Activated naive CD4-positive, alpha-beta T cell treated with anti-CD3 and anti-CD28 coated beads, Interleukin-2, amount 10 ng/mL, durations not matched to agents 7 days and 5 days (primary cell): ENCODE results near the gene BRAT1.

Source experiments
- CTCF ChIA-PET: fragments of 350-600 bp; sonication (Branson Sonifier 250); formaldehyde crosslinking; loops from one replicate; lab custom pipeline; 2021; ENCODE audit warnings: antibody characterized with exemption; lab: Charles Lee
- DNase-seq: peaks from one replicate; pipeline ENCODE4 v3.0.0-alpha.2; 2020
- H3K27ac Mint-ChIP-seq: one replicate; pipeline ENCODE4 v1.8.0; 2021; ENCODE audit warnings: mild to moderate bottlenecking, moderate library complexity, mixed read lengths
- H3K27me3 Mint-ChIP-seq: one replicate; pipeline ENCODE4 v1.8.0; 2021; ENCODE audit warnings: mild to moderate bottlenecking, mixed read lengths
- H3K36me3 Mint-ChIP-seq: one replicate; pipeline ENCODE4 v1.8.0; 2021; ENCODE audit warnings: mixed read lengths
- H3K4me1 Mint-ChIP-seq: one replicate; pipeline ENCODE4 v1.8.0; 2021; ENCODE audit warnings: mixed read lengths
- H3K4me3 Mint-ChIP-seq: one replicate; pipeline ENCODE4 v1.8.0; 2021; ENCODE audit warnings: mild to moderate bottlenecking, moderate library complexity, mixed read lengths
- H3K9me3 Mint-ChIP-seq: one replicate; pipeline ENCODE4 v1.8.0; 2021; ENCODE audit warnings: mixed read lengths

The BRAT1 gene

GRCh38 chr7:2555121-2556052, at the start of gene BRAT1:
BRAT1 (minus strand) TSS chr7:2555524; CDS start chr7:2554431, 1,093 bp downstream.
- H3K9me3 Mint-ChIP-seq: no peaks in the 10 kb centered on the region
- peaks cover 22% of the 10 kb centered on the region for H3K36me3 Mint-ChIP-seq
- peak within 1 kb of the TSS; percentile 87 for H3K4me3 Mint-ChIP-seq
- no peaks in the 10 kb centered on the region for H3K27me3 Mint-ChIP-seq
- CTCF ChIA-PET: no interaction called here
- DNase-seq: peak; percentile 98
- H3K4me1 Mint-ChIP-seq: peaks cover 48% of the 10 kb centered on the region
- H3K27ac Mint-ChIP-seq: peak within 1 kb of the TSS; percentile 92

DNA sequence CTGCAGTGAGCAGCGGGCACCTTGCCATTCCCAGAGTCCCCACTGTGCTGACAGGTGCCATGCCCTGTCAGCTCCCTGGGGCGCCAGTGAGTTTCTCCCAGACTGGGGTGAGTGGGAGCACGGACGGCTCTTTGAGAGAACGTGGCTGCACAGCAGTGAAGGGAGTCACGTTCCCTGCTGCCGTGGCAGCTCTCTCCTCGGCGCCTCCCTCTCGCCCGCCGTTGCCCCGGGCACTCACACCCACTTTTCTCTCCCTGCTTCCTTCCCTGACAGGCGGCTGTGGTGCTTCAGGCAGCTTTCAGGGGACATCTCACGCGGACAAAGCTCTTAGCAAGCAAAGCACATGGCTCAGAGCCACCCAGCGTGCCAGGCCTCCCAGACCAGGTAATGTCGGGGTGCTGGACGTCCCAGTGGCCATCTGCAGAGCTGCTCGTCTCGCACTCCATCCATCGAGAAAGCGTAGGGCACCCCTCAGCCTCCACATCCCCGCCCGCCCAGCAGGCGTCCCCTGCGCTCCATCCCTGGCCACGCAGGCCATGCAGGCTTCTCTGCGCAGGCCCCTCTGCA, 49.4 kb upstream of the BRAT1 start:
- no peak overlapping the region for H3K27ac Mint-ChIP-seq
- peaks cover 4% of the 10 kb centered on the region for H3K36me3 Mint-ChIP-seq
- DNase-seq: no peak
- peaks cover 13% of the 10 kb centered on the region for H3K4me1 Mint-ChIP-seq
- CTCF ChIA-PET: no interaction called here
- H3K9me3 Mint-ChIP-seq: no peaks in the 10 kb centered on the region
- H3K27me3 Mint-ChIP-seq: peaks cover 8% of the 10 kb centered on the region
- no peak overlapping the region for H3K4me3 Mint-ChIP-seq

DNA sequence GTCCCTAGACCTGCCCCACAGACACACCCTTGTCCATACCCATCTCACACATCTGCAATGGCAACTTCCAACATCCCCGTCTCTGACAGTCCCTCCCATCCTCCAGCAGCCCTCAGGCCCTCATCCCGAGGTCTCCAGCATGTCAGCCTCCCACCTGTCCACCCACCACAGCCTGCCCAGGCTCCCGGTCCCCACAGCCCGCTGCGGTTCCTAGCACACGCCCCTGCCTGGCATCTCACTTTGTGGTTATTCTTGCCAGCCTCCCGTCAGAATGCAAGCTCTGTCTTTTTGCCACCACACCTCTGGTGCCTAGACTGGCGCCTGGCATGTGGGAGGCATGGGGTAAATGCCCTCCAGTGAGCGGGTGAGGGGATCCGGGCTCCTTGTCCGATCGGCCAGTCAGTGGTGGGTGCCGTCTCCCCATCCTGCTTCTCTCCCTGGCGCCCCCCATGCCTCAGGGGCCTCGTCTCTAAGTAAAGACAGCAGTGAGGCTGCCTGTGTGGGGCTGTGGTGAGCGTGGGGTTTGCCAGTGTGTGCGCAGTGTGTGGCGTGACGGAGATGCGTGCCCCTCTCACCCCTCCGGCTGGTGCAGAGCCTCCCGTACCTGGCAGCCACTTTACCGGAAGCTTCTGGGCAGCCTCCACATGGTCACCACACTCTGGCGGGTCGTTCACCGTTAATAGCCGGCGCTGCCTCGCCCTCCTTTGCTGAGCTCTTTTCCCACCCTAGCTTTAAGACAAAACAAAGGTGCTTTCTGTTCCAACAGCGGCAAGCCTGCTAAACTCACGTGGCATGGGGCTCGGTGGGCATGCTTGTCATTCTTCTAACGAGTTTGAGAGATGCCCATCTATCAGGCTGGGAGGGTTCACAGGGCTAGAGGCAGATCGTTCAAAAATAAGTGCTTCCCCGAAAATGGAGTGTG, 48.0 kb upstream of the BRAT1 start:
- Mint-ChIP-seq H3K27ac (no peak overlapping the region), H3K4me1 (peaks cover 5% of the 10 kb centered on the region), H3K36me3 (peaks cover 8% of the 10 kb centered on the region)

DNA sequence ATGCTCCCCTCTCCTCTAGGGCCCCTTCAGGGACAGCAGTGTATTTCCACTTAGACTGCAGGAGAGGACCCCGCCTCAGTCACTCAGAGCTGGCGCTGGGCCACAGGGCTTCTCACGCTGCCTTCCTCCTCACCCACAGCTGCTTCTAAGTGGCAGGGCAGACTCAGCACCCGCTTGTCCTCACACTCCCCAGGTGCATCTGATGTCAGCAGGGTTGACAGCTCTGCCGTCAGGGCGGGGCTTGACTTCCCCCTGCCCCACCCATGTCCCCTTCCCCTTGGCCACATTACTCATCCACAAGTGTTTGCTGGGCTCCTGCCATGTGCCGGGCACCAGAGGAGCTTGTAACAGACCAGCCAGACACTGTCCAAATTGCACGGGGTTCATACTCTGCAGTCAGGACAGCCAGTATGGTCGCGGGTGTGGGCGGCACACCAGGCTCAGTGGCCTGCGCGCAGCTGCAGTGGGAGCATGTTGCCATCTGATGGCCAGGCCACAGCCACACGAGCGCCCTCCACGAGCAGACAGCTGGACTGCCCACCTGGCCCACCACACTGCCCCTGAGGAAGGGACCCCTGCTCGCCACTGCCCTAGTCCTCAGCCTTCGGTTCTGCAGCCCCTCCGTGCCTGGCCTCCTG, 47.2 kb upstream of the BRAT1 start:
- Mint-ChIP-seq H3K36me3 (peaks cover 8% of the 10 kb centered on the region), H3K4me1 (peaks cover under 1% of the 10 kb centered on the region), H3K27ac (no peak overlapping the region), H3K9me3 (no peaks in the 10 kb centered on the region), H3K4me3 (no peak overlapping the region), H3K27me3 (no peaks in the 10 kb centered on the region)
- DNase-seq: no peak
- CTCF ChIA-PET: no interaction called here

More for the DNA sequence above, 48.0 kb upstream of the BRAT1 start:
- no peaks in the 10 kb centered on the region for H3K9me3 Mint-ChIP-seq
- no peak overlapping the region for H3K4me3 Mint-ChIP-seq
- DNase-seq: no peak
- peaks cover 4% of the 10 kb centered on the region for H3K27me3 Mint-ChIP-seq
- CTCF ChIA-PET: no interaction called here

GRCh38 chr7:2601907-2602306, 46.6 kb upstream of the BRAT1 start:
- Mint-ChIP-seq H3K4me1 (no peaks in the 10 kb centered on the region), H3K9me3 (no peaks in the 10 kb centered on the region), H3K27ac (no peak overlapping the region), H3K4me3 (no peak overlapping the region), H3K27me3 (no peaks in the 10 kb centered on the region), H3K36me3 (peaks cover 8% of the 10 kb centered on the region)
- no peak for DNase-seq
- CTCF ChIA-PET: no interaction called here

GRCh38 chr7:2601065-2601464, 45.7 kb upstream of the BRAT1 start:
- H3K4me1 Mint-ChIP-seq: no peaks in the 10 kb centered on the region
- CTCF ChIA-PET: interaction anchor here (0.5 kb wide), 1 partner anchor 21 kb away, joined by 3 read pairs; no protein-coding TSS in a partner anchor
- no peaks in the 10 kb centered on the region for H3K9me3 Mint-ChIP-seq
- no peak for DNase-seq
- no peak overlapping the region for H3K27ac Mint-ChIP-seq
- H3K4me3 Mint-ChIP-seq: no peak overlapping the region
- H3K27me3 Mint-ChIP-seq: no peaks in the 10 kb centered on the region
- peaks cover 8% of the 10 kb centered on the region for H3K36me3 Mint-ChIP-seq

- CTCF ChIA-PET: no interaction called here
- no peaks in the 10 kb centered on the region for H3K27me3 Mint-ChIP-seq
- no peak overlapping the region for H3K4me3 Mint-ChIP-seq
- no peaks in the 10 kb centered on the region for H3K9me3 Mint-ChIP-seq
- H3K36me3 Mint-ChIP-seq: peaks cover 9% of the 10 kb centered on the region
- no peaks in the 10 kb centered on the region for H3K4me1 Mint-ChIP-seq
- DNase-seq: no peak
- no peak overlapping the region for H3K27ac Mint-ChIP-seq
These were observed 43.0 kb upstream of the BRAT1 start for GRCh38 chr7:2598154-2598823.

- Mint-ChIP-seq H3K4me3 (no peak overlapping the region), H3K36me3 (peaks cover 9% of the 10 kb centered on the region), H3K27ac (no peak overlapping the region), H3K27me3 (no peaks in the 10 kb centered on the region), H3K4me1 (no peaks in the 10 kb centered on the region), H3K9me3 (no peaks in the 10 kb centered on the region)
- no peak for DNase-seq
- CTCF ChIA-PET: interaction anchor here (1.8 kb wide), 1 partner anchor 12 kb away, joined by 5 read pairs; no protein-coding TSS in a partner anchor
These were observed 41.9 kb upstream of the BRAT1 start for GRCh38 chr7:2597273-2597640.

GRCh38 chr7:2596464-2597272, 41.3 kb upstream of the BRAT1 start:
- DNase-seq: no peak
- Mint-ChIP-seq H3K36me3 (peaks cover 9% of the 10 kb centered on the region), H3K27ac (no peak overlapping the region), H3K4me1 (no peaks in the 10 kb centered on the region), H3K4me3 (no peak overlapping the region), H3K27me3 (no peaks in the 10 kb centered on the region), H3K9me3 (no peaks in the 10 kb centered on the region)
- CTCF ChIA-PET: interaction anchor here (1.8 kb wide), 1 partner anchor 12 kb away, joined by 5 read pairs; no protein-coding TSS in a partner anchor

- no peaks in the 10 kb centered on the region for H3K9me3 Mint-ChIP-seq
- peaks cover 6% of the 10 kb centered on the region for H3K36me3 Mint-ChIP-seq
- DNase-seq: no peak
- H3K4me1 Mint-ChIP-seq: no peaks in the 10 kb centered on the region
- CTCF ChIA-PET: interaction anchor here (1.8 kb wide), 1 partner anchor 14 kb away, joined by 5 read pairs; no protein-coding TSS in a partner anchor
- no peak overlapping the region for H3K4me3 Mint-ChIP-seq
- H3K27me3 Mint-ChIP-seq: no peaks in the 10 kb centered on the region
- no peak overlapping the region for H3K27ac Mint-ChIP-seq
These were observed 40.0 kb upstream of the BRAT1 start for GRCh38 chr7:2595258-2595860.

- H3K4me1 Mint-ChIP-seq: no peaks in the 10 kb centered on the region
- H3K9me3 Mint-ChIP-seq: no peaks in the 10 kb centered on the region
- H3K36me3 Mint-ChIP-seq: peaks cover 8% of the 10 kb centered on the region
These were observed 39.3 kb upstream of the BRAT1 start for GRCh38 chr7:2594599-2594998.

DNA sequence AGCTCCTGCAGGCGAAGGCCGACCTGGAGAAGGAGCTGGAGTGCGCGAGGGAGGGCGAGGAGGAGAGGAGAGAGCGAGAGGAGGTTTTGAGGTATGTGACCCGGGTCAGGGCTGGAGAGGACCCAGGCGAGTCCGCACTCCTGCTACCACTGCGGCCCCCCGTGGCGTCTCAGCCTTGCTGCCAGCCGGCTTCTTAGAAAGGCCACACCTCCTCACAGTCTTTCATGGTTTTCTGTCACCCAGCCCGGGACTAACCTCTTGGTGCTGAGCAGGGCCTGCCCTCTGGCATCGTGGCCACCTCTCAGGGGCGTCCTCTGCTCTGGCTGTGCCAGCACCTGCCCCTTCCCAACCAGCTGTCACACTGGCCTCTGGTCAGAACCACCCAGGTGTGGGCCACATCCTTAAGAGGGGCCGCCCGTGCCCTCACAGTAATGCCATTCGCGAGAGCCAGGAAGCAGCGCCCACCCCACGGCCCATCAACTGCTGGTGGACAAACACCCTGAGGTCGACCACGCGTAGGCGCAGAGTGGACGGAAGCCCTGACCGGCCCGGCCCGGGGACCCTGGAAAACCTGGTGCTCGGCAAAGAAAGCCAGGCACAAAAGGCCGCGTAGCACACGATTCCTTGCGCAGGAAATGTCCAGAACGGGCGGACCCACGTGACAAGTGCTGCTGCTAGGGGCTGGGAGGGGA, 37.9 kb upstream of the BRAT1 start:
- H3K27me3 Mint-ChIP-seq: no peaks in the 10 kb centered on the region
- CTCF ChIA-PET: no interaction called here
- no peak overlapping the region for H3K4me3 Mint-ChIP-seq
- H3K4me1 Mint-ChIP-seq: no peaks in the 10 kb centered on the region
- peaks cover 4% of the 10 kb centered on the region for H3K36me3 Mint-ChIP-seq
- H3K27ac Mint-ChIP-seq: no peak overlapping the region
- no peak for DNase-seq
- no peaks in the 10 kb centered on the region for H3K9me3 Mint-ChIP-seq

More at GRCh38 chr7:2594599-2594998, 39.3 kb upstream of the BRAT1 start:
- no peaks in the 10 kb centered on the region for H3K27me3 Mint-ChIP-seq
- CTCF ChIA-PET: no interaction called here
- H3K27ac Mint-ChIP-seq: no peak overlapping the region
- no peak for DNase-seq
- no peak overlapping the region for H3K4me3 Mint-ChIP-seq
